BJ (cell line): ENCODE results near the gene GPA33. TPM values are rescaled to one million over a fixed set of nuclear protein-coding genes. Genes with fewer than 3 reads are reported as not detected.

Experiments
- CTCF ChIA-PET: fragments of 350-600 bp; formaldehyde crosslinking; extraction: SDS; loops from one replicate; lab custom pipeline; 2021; ENCODE audit warnings: antibody characterized with exemption, inconsistent platforms; lab: Yijun Ruan, JAX
- POLR2A ChIA-PET: fragments of 300-600 bp; sonication (Branson Sonifier 250); formaldehyde crosslinking; extraction: SDS; loops from one replicate; lab custom pipeline; 2021; ENCODE audit warnings: antibody characterized with exemption; lab: Charles Lee
- DNase-seq: peaks from one replicate; pipeline ENCODE4 v3.0.0-alpha.2; 2011; ENCODE audit warnings: low read depth
- H3K27me3 ChIP-seq: 2 replicates; pipeline ENCODE4 v1.6.0; 2011; ENCODE audit warnings: low read length; ENCODE audit not compliant: control insufficient read depth, insufficient read depth
- H3K36me3 ChIP-seq: 2 replicates; pipeline ENCODE4 v1.5.1; 2011; ENCODE audit warnings: low read length; ENCODE audit not compliant: control insufficient read depth, insufficient read depth
- H3K4me3 ChIP-seq: 2 replicates; pipeline ENCODE4 v1.5.1; 2011; ENCODE audit warnings: low read depth, mild to moderate bottlenecking, control low read depth, low read length
- polyA plus RNA-seq: library from polyadenylated mRNA; depleted of rRNA; stranded (reverse); fragments of >200 nt; gene quantifications from 2 replicates; pipeline ENCODE4 v1.2.3, GENCODE V29; 2011; rRNA removed
- small RNA-seq: library from RNA; depleted of rRNA; stranded (forward); fragments of <200 nt; gene quantifications from one replicate; pipeline ENCODE3, GENCODE V24; 2012; ENCODE audit warnings: low replicate concordance, low read depth; ENCODE audit not compliant: insufficient read length
- TF ChIP-seq, protein P1 (sequence below): IDR thresholded peaks from 2 replicates; pipeline ENCODE4 v1.5.1; 2011; ENCODE audit warnings: low read depth, mild to moderate bottlenecking, control low read depth, inconsistent platforms, low read length, moderate library complexity; ENCODE audit not compliant: insufficient read depth

GPA33 gene
- polyA plus RNA-seq, 1 experiment = not detected

DNA sequence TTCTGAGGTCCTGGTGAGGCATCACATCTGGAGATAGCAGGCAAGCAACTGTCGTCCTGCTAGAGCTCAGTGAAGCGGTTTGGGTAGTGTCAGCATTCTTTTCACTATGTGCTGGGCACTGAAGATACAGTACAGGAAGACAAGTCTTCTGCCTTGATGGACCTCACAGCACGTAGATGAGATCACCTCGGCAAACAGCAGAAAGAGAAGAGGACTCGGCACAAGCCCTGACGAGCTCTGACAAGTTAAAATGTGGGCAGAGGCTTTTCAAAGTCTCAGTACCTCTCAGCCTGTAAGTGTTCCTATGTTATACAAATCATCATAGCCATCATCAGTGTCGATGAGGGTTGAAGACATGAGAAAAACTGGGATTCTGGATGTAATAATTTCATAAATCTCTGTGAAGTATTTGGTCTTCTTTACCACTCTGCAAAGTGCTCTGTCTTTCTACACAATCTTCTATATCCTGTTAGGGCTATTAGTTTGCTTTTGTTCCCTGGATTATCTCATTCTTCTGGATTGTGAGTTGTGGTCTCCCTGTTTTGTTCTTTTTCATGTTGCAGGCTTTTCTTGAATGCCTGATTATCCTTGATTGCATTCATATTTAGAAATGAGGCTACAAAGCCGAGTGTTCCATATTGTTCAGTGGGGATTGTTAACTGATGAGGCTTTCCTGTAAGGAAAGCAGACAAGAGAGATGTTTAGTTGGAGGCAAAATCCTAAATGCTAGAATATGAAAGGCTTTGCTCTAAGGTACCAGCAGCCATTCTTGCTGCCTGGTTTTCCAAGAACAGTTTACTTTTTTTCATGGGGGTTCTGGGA is 76.9 kb downstream of the GPA33 start:
- H3K27me3 ChIP-seq = no peaks in the 10 kb centered on the region
- no peak for DNase-seq
- CTCF ChIA-PET = no interaction called here
- POLR2A ChIA-PET = no interaction called here
- no peaks in the 10 kb centered on the region for H3K36me3 ChIP-seq
- H3K4me3 ChIP-seq = no peak overlapping the region
- TF ChIP-seq, protein P1, sequence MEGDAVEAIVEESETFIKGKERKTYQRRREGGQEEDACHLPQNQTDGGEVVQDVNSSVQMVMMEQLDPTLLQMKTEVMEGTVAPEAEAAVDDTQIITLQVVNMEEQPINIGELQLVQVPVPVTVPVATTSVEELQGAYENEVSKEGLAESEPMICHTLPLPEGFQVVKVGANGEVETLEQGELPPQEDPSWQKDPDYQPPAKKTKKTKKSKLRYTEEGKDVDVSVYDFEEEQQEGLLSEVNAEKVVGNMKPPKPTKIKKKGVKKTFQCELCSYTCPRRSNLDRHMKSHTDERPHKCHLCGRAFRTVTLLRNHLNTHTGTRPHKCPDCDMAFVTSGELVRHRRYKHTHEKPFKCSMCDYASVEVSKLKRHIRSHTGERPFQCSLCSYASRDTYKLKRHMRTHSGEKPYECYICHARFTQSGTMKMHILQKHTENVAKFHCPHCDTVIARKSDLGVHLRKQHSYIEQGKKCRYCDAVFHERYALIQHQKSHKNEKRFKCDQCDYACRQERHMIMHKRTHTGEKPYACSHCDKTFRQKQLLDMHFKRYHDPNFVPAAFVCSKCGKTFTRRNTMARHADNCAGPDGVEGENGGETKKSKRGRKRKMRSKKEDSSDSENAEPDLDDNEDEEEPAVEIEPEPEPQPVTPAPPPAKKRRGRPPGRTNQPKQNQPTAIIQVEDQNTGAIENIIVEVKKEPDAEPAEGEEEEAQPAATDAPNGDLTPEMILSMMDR = no peak

DNA sequence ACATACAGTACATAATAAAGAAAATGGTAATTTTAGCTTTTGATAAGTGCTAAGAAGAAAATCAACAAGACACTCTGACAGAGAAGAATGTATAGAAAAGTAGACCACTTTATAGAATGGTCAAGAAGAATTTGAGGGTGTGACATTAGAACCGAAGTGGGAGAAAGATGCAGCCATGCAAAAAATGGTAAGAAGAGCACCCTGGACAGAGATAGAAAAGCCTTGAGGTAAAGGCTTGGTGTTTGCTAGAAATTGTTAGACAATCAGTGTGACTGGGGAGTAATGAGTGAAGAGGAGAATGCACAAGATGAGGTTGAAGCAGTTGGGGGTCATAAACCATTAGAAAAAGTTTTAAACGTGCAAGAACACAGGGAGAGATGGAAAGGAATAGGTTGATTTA is 77.6 kb downstream of the GPA33 start:
- H3K36me3 ChIP-seq = no peaks in the 10 kb centered on the region
- TF ChIP-seq, protein P1 = no peak
- H3K27me3 ChIP-seq = no peaks in the 10 kb centered on the region
- POLR2A ChIA-PET = no interaction called here
- no peak overlapping the region for H3K4me3 ChIP-seq
- no peak for DNase-seq
- CTCF ChIA-PET = no interaction called here

DNA sequence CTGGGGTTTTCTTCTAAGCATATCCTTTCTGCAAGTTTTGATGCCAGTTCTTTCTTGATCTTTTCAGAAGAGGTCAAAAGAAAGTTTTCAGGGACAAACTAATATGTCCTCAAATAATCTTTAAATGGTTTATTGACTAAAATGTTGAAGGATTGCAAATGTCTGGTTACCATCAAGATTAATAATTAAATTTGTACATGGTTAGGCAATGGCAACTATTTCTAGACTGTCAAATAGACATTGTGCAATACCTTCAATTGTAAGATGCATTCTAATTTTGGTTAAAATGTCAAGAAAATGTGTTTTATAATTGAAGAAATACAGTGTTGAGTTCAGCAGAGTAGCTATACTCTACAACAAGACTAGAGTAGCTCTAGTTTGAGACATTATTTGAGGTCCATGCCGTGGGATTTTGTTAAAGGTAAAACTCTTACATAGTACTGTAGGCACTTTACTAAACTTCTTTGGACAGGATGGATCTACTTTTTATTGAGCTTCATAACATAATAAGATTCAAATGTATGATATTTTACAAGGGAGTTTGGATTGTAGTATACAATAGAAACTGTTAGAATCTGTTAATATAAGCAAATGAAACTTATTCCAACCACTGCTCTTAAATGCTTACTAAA is 78.5 kb downstream of the GPA33 start:
- CTCF ChIA-PET = no interaction called here
- no peak for DNase-seq

DNA sequence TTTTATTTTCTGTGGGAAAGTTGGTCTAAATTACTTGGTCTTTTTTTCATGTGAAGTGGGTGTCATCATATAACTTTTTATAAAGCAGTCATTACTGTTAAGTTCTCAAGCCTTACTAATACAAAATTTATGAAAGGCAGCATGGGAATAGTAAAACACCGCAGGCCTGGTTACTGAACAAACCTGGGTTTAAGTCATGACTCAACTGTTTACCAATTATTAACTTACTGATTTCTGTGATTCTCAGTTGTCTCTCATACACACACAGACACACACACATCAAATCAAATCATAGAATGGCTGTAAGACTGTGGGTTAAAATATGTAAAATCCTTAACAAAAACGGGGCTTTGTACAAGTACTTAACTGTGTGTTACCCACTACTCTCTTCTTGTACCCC is 86.5 kb downstream of the GPA33 start:
- ChIA-PET CTCF (no interaction called here), POLR2A (no interaction called here)
- no peak for DNase-seq
- TF ChIP-seq, protein P1 = no peak
- no peaks in the 10 kb centered on the region for H3K36me3 ChIP-seq
- H3K27me3 ChIP-seq = no peaks in the 10 kb centered on the region
- no peak overlapping the region for H3K4me3 ChIP-seq

More for the DNA sequence above, 78.5 kb downstream of the GPA33 start:
- H3K27me3 ChIP-seq = no peaks in the 10 kb centered on the region
- no peaks in the 10 kb centered on the region for H3K36me3 ChIP-seq
- TF ChIP-seq, protein P1 = no peak
- POLR2A ChIA-PET = no interaction called here
- no peak overlapping the region for H3K4me3 ChIP-seq

Small RNA genes lying within 50 kb of the gene (small RNA-seq; reads per million reads assigned to genes)
- 1.1 reads per million for gene RNA5SP65

Other genes with a start within 250 kb of the GPA33 start
- gene TADA1, start 214.1 kb downstream of the GPA33 start, polyA plus RNA-seq = 6.6 and 8.6 TPM in 2 replicates
- 0.01 TPM in 1 of 2 replicates, not detected in the other for gene ILDR2, start 114.8 kb downstream of the GPA33 start, polyA plus RNA-seq
- not detected in 2 replicates for gene MAEL, start 101.1 kb downstream of the GPA33 start, polyA plus RNA-seq
- gene STYXL2, start 3.7 kb upstream of the GPA33 start, polyA plus RNA-seq = not detected in 2 replicates
- gene POU2F1, start 130.5 kb upstream of the GPA33 start, polyA plus RNA-seq = 3.9 and 4.6 TPM in 2 replicates